Measurements from ENCODE around the gene SIGLEC6.

Gene SIGLEC6

GRCh38 chr19:51548213-51548651 is 16.8 kb upstream of the SIGLEC6 start:
- DNase-seq (ENCODE audit: low spot score) = no peak

GRCh38 chr19:51547397-51548212 is 16.1 kb upstream of the SIGLEC6 start:
- no peak for DNase-seq (ENCODE audit: low spot score)

GRCh38 chr19:51546650-51547396 is 15.4 kb upstream of the SIGLEC6 start:
- no peak for DNase-seq (ENCODE audit: low spot score)

GRCh38 chr19:51546107-51546649 is 14.7 kb upstream of the SIGLEC6 start:
- no peak for DNase-seq (ENCODE audit: low spot score)

- no peak for DNase-seq (ENCODE audit: low spot score)
These were observed 12.6 kb upstream of the SIGLEC6 start for GRCh38 chr19:51544038-51544437.

- no peak for DNase-seq (ENCODE audit: low spot score)
These were observed 11.2 kb upstream of the SIGLEC6 start for GRCh38 chr19:51542699-51543098.

GRCh38 chr19:51541458-51542357 is 10.2 kb upstream of the SIGLEC6 start:
- no peak for DNase-seq (ENCODE audit: low spot score)

GRCh38 chr19:51539821-51540366 is 8.4 kb upstream of the SIGLEC6 start:
- no peak for DNase-seq (ENCODE audit: low spot score)

- DNase-seq (ENCODE audit: low spot score) = no peak
These were observed 4.1 kb upstream of the SIGLEC6 start for GRCh38 chr19:51535535-51535934.

- no peak for DNase-seq (ENCODE audit: low spot score)
These were observed 854 bp downstream of the SIGLEC6 start for GRCh38 chr19:51530616-51531015.

- no peak for DNase-seq (ENCODE audit: low spot score)
These were observed 2.2 kb downstream of the SIGLEC6 start for GRCh38 chr19:51529301-51529700.

GRCh38 chr19:51525651-51526050 is 5.8 kb downstream of the SIGLEC6 start:
- no peak for DNase-seq (ENCODE audit: low spot score)

- no peak for DNase-seq (ENCODE audit: low spot score)
These were observed 6.7 kb downstream of the SIGLEC6 start for GRCh38 chr19:51524666-51525264.

- DNase-seq (ENCODE audit: low spot score) = no peak
These were observed 9.7 kb downstream of the SIGLEC6 start for GRCh38 chr19:51521781-51522180.

- no peak for DNase-seq (ENCODE audit: low spot score)
These were observed 10.1 kb downstream of the SIGLEC6 start for GRCh38 chr19:51521357-51521756.

- DNase-seq (ENCODE audit: low spot score) = no peak
These were observed 10.7 kb downstream of the SIGLEC6 start for GRCh38 chr19:51520728-51521127.

GRCh38 chr19:51514866-51515481 is 16.5 kb downstream of the SIGLEC6 start:
- peak; percentile 48 for DNase-seq (ENCODE audit: low spot score)

GRCh38 chr19:51513968-51514367 is 17.5 kb downstream of the SIGLEC6 start:
- DNase-seq (ENCODE audit: low spot score) = no peak

GRCh38 chr19:51511353-51511752 is 20.1 kb downstream of the SIGLEC6 start:
- DNase-seq (ENCODE audit: low spot score) = peak; percentile 14

- DNase-seq (ENCODE audit: low spot score) = no peak
These were observed 21.4 kb downstream of the SIGLEC6 start for GRCh38 chr19:51509823-51510660.

Data from HuH-7 (cell line).